Cerebellar cortex (tissue), 1 donor: Measurements from ENCODE around the gene MIAT.

ENCODE experiments used
- DNase-seq: peaks from one replicate; pipeline ENCODE4 v3.0.0-alpha.2; 2015; ENCODE audit warnings: low spot score

Gene MIAT

DNA sequence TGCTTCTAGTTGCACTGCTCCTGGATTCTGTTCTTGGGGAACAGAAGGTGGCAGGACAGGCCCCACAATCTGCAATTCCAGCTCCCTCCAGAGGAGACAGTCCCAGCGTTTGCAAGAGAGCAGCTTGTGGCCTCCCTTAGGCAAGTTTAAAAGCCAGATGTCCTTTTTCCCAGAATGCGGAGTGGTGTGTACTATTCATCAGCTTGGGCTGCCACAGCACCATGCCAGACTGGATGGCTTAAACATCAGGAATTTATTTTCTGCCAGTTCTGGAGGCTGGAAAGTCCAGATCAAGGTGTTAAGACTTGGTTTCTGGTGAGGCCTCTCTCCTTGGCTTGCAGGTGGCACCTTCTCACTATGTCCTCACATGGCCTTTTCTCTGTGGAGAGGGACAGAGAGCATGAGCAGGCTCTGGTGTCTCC, 11.7 kb downstream of the MIAT start:
- peak; percentile 49 for DNase-seq

DNA sequence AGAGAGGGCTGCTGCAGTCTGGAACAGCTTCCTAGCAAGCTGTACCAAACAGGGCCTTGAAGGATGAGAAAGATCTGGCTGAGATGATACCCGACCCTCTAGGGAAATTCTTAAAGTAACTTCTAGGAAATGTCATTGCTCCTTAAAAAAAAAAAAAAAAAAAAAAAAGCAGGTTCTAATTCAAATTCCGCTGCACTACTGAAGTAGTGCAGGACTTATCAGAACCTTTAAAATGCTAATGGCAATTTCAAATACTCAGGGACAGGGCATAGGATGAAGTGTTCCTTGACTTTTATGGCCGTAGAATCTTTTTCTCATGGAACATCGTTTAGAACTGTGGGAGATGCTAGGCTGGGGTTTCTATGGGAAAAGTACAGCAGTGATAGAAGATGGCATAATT, 13.1 kb downstream of the MIAT start:
- no peak for DNase-seq

- DNase-seq: no peak
Observed at GRCh38 chr22:26671317-26672059, 14.1 kb downstream of the MIAT start.

GRCh38 chr22:26672060-26672471, 14.7 kb downstream of the MIAT start:
- no peak for DNase-seq

- DNase-seq: peak; percentile 97
Observed at GRCh38 chr22:26672590-26673468, 15.4 kb downstream of the MIAT start.

DNA sequence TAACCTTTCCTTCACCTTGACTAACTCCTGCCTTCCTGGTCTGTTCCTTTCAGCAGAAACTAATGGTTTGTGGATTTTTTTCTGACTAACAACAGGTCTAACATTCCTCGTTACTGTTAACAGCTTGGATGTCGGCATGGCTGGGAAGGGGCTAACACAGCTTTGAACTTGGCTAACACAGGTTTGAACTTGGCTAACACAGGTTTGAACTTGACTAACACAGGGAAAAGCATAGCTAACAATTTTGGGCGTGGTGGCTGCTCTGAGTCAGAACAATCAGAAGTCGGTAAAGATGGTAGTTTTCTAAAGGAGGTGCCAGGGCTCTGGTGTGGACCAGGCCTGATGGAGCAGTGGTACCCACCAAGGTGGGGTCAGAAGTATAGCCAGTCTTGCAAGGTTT, 16.1 kb downstream of the MIAT start:
- no peak for DNase-seq

GRCh38 chr22:26674211-26675190, 17.1 kb downstream of the MIAT start:
- DNase-seq: no peak

DNA sequence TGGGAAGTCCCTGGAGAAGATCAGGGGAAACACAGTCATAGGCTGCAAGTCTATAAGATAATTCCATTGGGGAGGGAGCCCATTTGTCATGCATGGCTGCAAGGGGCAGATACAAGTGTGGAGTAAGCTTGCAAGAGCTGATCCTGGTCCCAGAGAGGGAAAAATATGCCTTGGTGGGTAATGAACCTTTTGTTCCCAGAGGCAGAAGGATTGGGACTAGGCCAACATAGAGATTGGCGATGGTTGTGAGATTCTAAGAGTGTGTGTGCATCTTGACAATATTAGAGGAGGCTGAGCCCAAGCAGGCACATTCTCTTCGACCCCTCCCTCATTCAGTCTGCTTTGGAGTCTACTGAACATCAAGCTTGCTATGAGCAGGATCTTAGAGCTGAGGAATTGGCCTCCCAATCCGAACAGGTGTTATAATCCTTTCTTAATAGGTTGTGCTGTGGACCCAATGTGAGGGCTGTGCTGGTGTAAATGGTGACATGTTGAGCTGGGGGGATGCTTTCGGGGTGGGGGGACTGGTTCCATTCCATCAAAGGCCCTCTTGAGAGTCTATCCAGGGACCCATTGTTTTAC, 18.4 kb downstream of the MIAT start:
- DNase-seq: no peak

- DNase-seq: no peak
Observed at GRCh38 chr22:26677217-26677616, 19.8 kb downstream of the MIAT start.

- peak; percentile 73 for DNase-seq
Observed at GRCh38 chr22:26679003-26679629, 21.7 kb downstream of the MIAT start.

DNA sequence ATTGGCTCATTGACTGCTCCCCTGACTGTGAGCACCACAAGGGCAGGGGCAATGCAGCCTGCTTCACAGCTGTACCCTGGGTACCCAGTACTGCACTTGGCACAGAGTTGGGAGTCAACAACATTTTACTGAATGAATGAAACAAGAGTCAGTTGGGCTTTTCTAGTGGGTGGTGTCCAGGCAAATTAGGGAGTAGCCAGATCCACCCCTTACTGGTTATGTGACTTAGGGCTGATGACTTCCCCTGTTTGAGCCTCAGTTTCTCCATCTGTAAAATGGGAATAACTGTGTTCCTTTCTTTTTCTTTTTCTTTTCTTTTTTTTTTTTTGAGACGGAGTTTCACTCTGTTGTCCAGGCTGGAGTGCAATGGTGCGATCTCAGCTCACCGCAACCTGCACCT, 23.1 kb downstream of the MIAT start:
- DNase-seq: no peak

GRCh38 chr22:26681395-26681821, 24.0 kb downstream of the MIAT start:
- DNase-seq: no peak

DNA sequence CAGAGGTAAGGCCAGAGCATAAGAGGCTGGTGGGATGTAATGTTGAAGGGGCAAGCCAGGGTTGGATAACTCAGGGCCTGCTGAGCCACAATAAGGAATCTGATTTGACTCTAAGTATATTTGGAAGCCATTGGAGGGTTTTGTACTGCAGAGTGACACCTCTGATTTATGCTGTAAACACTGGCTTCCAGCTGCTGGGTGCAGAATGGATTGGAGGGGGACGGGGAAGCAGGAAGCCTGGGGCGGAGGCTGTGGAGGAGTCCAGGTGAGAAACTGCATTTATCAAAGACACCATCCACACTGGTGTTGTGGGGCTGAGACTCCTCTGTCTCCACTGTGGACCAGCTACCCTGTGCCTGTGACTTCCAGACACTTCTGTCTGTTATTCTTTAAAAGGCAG, 26.8 kb downstream of the MIAT start:
- DNase-seq: no peak

GRCh38 chr22:26685601-26686000, 28.2 kb downstream of the MIAT start:
- no peak for DNase-seq

DNA sequence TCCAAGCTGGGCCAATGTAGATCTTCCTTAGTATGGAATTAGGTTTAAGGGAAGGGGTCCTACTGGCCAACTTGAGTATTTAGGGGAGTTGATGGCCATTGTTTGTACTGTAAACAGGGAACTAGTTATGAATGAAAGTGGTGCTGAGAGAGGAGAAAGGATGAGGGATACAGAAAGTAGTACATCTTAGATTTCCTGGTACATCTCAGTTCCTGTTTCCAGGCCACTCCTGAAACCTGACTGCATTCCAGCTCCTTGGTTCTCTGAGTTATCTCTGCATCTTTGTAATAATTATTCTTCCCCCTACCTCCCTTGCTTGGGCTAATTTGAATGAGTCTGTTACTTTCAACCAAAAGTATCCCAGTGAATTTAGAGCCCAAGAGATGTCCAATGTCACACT, 30.1 kb downstream of the MIAT start:
- DNase-seq: no peak

GRCh38 chr22:26689513-26690301, 32.3 kb downstream of the MIAT start:
- peak; percentile 23 for DNase-seq

DNA sequence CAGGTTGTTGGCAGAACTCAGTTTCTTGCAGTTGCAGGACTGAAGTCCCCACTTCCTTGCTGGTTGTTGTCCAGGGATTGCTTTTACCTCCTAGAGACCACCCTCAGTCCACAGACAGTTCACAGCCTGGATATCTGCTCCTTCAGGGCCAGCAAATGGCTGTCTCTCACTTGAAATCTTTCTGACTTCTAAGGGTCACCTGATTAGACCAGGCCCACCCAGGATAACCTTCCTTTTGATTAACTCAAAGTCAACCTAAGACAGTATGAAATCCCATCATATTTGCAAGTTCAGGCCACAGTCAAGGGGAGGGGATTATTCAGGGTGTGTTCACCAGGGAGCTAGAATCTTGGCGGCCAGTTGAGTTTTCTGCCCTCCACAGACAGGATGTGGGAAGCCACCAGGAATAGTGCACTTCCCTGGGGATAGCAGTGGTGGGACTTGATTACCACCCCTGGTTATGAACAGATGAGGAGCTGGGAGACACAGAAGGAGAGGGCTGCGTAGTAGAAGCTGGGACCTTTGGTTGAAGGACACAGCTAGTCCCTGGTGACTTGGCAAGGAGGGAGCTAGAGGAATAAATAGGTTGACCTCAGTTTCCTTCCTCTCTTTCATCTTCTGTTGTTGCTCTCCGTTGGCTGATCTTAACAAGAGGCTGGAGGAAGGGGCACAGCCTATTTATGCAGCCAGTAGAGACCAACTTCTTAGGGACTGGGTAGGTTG, 33.4 kb downstream of the MIAT start:
- DNase-seq: no peak

DNA sequence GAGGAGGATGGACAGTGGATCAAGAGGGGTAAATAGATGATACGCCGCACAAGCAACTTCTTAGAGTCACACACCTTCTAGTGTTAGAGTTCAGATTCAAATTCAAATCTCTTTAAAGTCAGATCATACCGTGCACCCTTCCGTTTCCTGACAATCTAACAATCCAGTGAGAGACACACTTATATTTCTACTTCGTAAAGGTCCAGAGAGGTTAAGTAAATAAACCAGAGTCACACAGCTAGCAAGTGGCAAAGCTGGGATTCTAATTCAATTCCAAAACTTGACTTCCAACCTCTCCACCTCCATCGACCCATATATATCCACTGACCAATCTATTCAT, 34.0 kb downstream of the MIAT start:
- DNase-seq: no peak

DNA sequence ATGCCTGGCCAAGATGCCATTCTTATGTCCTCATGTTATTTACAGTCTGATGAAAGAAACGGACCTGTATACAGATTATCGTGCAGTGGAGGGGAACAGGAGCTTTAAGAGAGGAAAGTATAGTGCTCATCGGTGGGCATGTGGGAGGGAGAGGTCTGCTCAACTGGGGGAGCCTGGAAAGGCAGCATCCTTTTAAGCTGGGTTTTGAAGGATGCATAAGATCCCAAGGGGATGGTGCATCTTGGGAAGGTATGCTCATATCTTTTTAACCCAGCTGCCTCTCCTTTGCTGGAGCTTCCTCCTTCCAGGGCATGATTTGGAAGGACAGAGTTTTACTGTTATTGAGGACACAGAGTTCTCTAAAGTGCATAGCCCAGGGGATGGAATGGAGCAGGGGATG, 34.8 kb downstream of the MIAT start:
- DNase-seq: no peak

- DNase-seq: no peak
Observed at GRCh38 chr22:26697151-26697550, 39.8 kb downstream of the MIAT start.
